T-cell (primary cell): Measurements from ENCODE around the gene DNAH14. TPM values are rescaled to one million over a fixed set of nuclear protein-coding genes. Genes with fewer than 3 reads are reported as not detected.
"Not testable (repeated sequence)": the region's sequence is repeated elsewhere in the genome, so short reads cannot be mapped to it uniquely, and the experiment has no call there.

Experiments used
- ATAC-seq, 4 experiments: fragments of 200-7000 bp in 3 of 4; fragments of 150-1000 bp in 1 of 4; cut with Tn5 transposase; replicated peaks in 1 of 4; 1 replicate in 3 of 4; 2 replicates in 1 of 4; pipeline ENCODE4 v1.10.0; 2021; ENCODE audit warnings: moderate library complexity in 3 of 4, mild to moderate bottlenecking in 2 of 4, moderate number of reproducible peaks in 1 of 4
- CTCF ChIA-PET, 2 donors: fragments of 300-600 bp; sonication (Branson Sonifier 250); formaldehyde crosslinking; loops; one replicate each; lab custom pipeline; 2022; ENCODE audit warnings: antibody characterized with exemption in 2 of 2; lab: Charles Lee
- POLR2A ChIA-PET, 2 donors: fragments of 300-600 bp; sonication (Branson Sonifier 250); formaldehyde crosslinking; loops; one replicate each; lab custom pipeline; 2022; ENCODE audit warnings: antibody characterized with exemption in 2 of 2; lab: Charles Lee
- DNase-seq, 35 experiments: peaks; one replicate each; pipeline versions ENCODE4 v3.0.0 to v3.0.0-alpha.2; 2013 to 2023
- H3K27ac ChIP-seq: one replicate; pipeline ENCODE4 v1.5.1; 2013; ENCODE audit warnings: low read length
- H3K27me3 ChIP-seq, 2 experiments: replicated peaks in 1 of 2; 1 replicate in 1 of 2; 2 replicates in 1 of 2; pipeline versions ENCODE4 v1.6.1 to v1.7.0; 2013; ENCODE audit warnings: low read length in 1 of 2, mixed read lengths in 1 of 2; ENCODE audit not compliant: control insufficient read depth in 2 of 2, insufficient read depth in 2 of 2; ENCODE audit errors: extremely low read depth in 1 of 2
- H3K36me3 ChIP-seq, 2 donors: 1 replicate in 1 of 2; 2 replicates in 1 of 2; pipeline versions ENCODE4 v1.6.1 to v1.7.0; 2013; ENCODE audit warnings: low read length in 1 of 2; ENCODE audit not compliant: control insufficient read depth in 2 of 2, insufficient read depth in 1 of 2; ENCODE audit errors: extremely low read depth in 1 of 2
- H3K4me1 ChIP-seq, 2 experiments: 1 replicate in 1 of 2; 2 replicates in 1 of 2; pipeline versions ENCODE4 v1.6.1 to v1.7.0; 2013; ENCODE audit warnings: low read length in 2 of 2, mixed read lengths in 1 of 2; ENCODE audit not compliant: insufficient read depth in 2 of 2, control insufficient read depth in 1 of 2; ENCODE audit errors: extremely low read depth in 1 of 2
- H3K4me3 ChIP-seq, 2 donors: 1 replicate in 1 of 2; 2 replicates in 1 of 2; pipeline versions ENCODE4 v1.5.1 to v1.7.0; 2013; ENCODE audit warnings: mild to moderate bottlenecking in 2 of 2, low read length in 1 of 2, moderate library complexity in 1 of 2; ENCODE audit not compliant: control insufficient read depth in 1 of 2; ENCODE audit errors: extremely low read depth in 1 of 2
- H3K9me3 ChIP-seq: 2 replicates; pipeline ENCODE4 v1.7.0; 2013
- H3K27ac Mint-ChIP-seq, 2 donors: one replicate each; pipeline ENCODE4 v1.8.0; 2020 to 2021; ENCODE audit warnings: mild to moderate bottlenecking in 2 of 2, mixed read lengths in 2 of 2
- H3K27me3 Mint-ChIP-seq, 2 donors: one replicate each; pipeline ENCODE4 v1.8.0; 2021 to 2022; ENCODE audit warnings: mixed read lengths in 2 of 2
- H3K36me3 Mint-ChIP-seq: one replicate; pipeline ENCODE4 v1.8.0; 2021; ENCODE audit warnings: mixed read lengths
- H3K4me1 Mint-ChIP-seq, 3 donors: one replicate each; pipeline ENCODE4 v1.8.0; 2020 to 2022; ENCODE audit warnings: mixed read lengths in 3 of 3, mild to moderate bottlenecking in 1 of 3
- H3K4me3 Mint-ChIP-seq, 3 donors: one replicate each; pipeline ENCODE4 v1.8.0; 2020 to 2022; ENCODE audit warnings: mild to moderate bottlenecking in 3 of 3, mixed read lengths in 3 of 3, moderate library complexity in 3 of 3
- H3K9me3 Mint-ChIP-seq, 3 donors: one replicate each; pipeline ENCODE4 v1.8.0; 2020 to 2022; ENCODE audit warnings: mixed read lengths in 3 of 3
- WGBS: methylation state at CpG from one replicate; pipeline ENCODE4 v1.1.5; 2013; ENCODE audit warnings: missing lambda C conversion rate; ENCODE audit not compliant: insufficient coverage; 5-methylcytosine and 5-hydroxymethylcytosine counted together
- total RNA-seq, 35 experiments: library from RNA in 6 of 35; stranded (reverse) in 6 of 35; fragments of 120-200 nt in 1 of 35; gene quantifications; one replicate each; pipeline versions ENCODE4 v1.2.1 to v1.2.4 and lab custom pipeline; 2013 to 2026

DNAH14 gene
- total RNA-seq, 5 donors from 2014 or later (not counting 1 experiment from before 2014, with no cell fraction given): 0.06 to 1.4 (median 0.39) TPM; not detected in 1

DNA sequence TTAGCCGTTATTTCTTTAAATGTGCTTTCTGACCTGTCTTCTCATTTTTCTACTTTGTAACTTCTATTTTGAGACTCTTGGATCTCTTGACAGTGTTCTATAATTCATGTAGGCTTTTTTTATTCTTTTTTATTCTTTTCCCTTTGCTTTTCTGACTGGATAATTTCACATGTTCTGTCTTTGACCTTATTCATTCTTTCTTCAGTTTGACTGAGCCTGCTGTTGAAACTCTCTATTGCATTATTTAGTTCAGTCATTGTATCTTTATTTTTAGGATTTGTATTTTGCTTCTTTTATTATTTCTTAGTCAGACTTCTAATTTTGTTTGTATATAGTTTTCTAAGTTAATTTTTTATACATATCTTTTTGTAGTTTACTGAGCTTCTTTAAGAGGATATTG, 66.1 kb downstream of the DNAH14 start:
- no peak overlapping the region for H3K4me3 ChIP-seq
- H3K27me3 ChIP-seq: peaks cover 0 to 2% of the 10 kb centered on the region in 2 experiments
- no peaks in the 10 kb centered on the region for H3K36me3 ChIP-seq
- no peak overlapping the region for H3K27ac ChIP-seq
- no peaks in the 10 kb centered on the region for H3K4me1 Mint-ChIP-seq
- H3K9me3 Mint-ChIP-seq: peaks cover 9 to 25% (median 16%) of the 10 kb centered on the region in 3 donors
- no CpG with 5 or more reads among the region's 1 CpG for WGBS
- DNase-seq: no peak
- no peaks in the 10 kb centered on the region for H3K27me3 Mint-ChIP-seq
- H3K36me3 Mint-ChIP-seq: no peaks in the 10 kb centered on the region
- no peaks in the 10 kb centered on the region for H3K9me3 ChIP-seq
- no peak for ATAC-seq
- no peak overlapping the region for H3K4me3 Mint-ChIP-seq
- H3K27ac Mint-ChIP-seq: no peak overlapping the region
- ChIA-PET POLR2A (interaction anchor here in 1 of 2 donors (1.0 kb wide), 1 partner anchor 10 kb away, joined by 5 read pairs; no protein-coding TSS in a partner anchor), CTCF (no interaction called here)
- H3K4me1 ChIP-seq: no peaks in the 10 kb centered on the region

DNA sequence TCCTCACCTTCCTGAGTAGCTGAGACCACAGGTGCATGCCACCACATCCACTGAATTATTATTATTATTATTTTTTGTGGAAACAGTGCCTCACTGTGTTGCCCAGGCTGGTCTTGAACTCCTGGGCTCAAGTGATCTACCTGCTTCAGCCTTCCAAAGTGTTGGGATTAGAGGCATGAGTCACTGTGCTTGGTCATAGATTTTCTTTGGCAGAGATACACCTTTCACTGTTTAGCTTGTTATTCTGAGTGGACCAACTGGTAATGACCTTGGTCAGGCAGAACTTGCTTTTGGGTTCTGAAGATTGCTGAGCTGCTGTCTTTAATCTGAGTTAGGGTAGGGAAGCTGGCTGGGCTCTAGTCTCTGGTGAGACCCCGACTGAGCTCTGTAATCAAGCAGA, 66.8 kb downstream of the DNAH14 start:
- Mint-ChIP-seq H3K4me3 (no peak overlapping the region), H3K9me3 (peaks cover 9 to 30% (median 16%) of the 10 kb centered on the region in 3 donors), H3K27ac (no peak overlapping the region), H3K27me3 (no peaks in the 10 kb centered on the region), H3K36me3 (no peaks in the 10 kb centered on the region), H3K4me1 (no peaks in the 10 kb centered on the region)
- WGBS: no CpG with 5 or more reads among the region's 1 CpG
- H3K9me3 ChIP-seq: no peaks in the 10 kb centered on the region
- no peaks in the 10 kb centered on the region for H3K36me3 ChIP-seq
- no peak overlapping the region for H3K27ac ChIP-seq
- H3K27me3 ChIP-seq: peaks cover 0 to 2% of the 10 kb centered on the region in 2 experiments
- DNase-seq: no peak
- CTCF ChIA-PET: no interaction called here
- ATAC-seq: no peak
- POLR2A ChIA-PET: interaction anchor here in 1 of 2 donors (1.0 kb wide), 1 partner anchor 11 kb away, joined by 5 read pairs; no protein-coding TSS in a partner anchor
- H3K4me1 ChIP-seq: no peaks in the 10 kb centered on the region
- no peak overlapping the region for H3K4me3 ChIP-seq

DNA sequence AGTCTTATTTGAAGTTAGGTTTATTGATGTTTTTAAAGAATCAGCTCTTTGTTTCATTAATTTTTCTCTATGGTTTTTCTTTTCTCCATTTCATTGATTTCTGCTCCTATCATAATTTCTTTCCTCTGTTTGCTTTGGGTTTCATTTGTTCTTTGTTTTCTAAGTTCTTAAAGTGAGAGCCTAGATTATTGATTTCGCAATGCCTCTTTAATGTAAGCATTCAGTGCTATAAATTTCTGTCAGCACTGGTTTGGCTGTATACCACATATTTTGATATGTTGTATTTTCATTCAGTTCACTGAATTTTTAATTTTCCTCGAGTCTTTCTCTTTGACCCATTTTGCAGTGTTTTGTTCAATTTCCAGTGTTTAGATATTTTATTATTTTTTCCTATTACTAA, 68.7 kb downstream of the DNAH14 start:
- Mint-ChIP-seq H3K4me3 (no peak overlapping the region), H3K27ac (no peak overlapping the region), H3K4me1 (no peaks in the 10 kb centered on the region), H3K27me3 (no peaks in the 10 kb centered on the region), H3K9me3 (peaks cover 6 to 30% (median 16%) of the 10 kb centered on the region in 3 donors), H3K36me3 (no peaks in the 10 kb centered on the region)
- no peak overlapping the region for H3K4me3 ChIP-seq
- H3K27ac ChIP-seq: no peak overlapping the region
- H3K9me3 ChIP-seq: no peaks in the 10 kb centered on the region
- no CpG with 5 or more reads among the region's 2 CpGs for WGBS
- DNase-seq (no peak), ATAC-seq (no peak)
- no peaks in the 10 kb centered on the region for H3K27me3 ChIP-seq
- ChIA-PET POLR2A (no interaction called here), CTCF (no interaction called here)
- H3K36me3 ChIP-seq: no peaks in the 10 kb centered on the region
- H3K4me1 ChIP-seq: no peaks in the 10 kb centered on the region

DNA sequence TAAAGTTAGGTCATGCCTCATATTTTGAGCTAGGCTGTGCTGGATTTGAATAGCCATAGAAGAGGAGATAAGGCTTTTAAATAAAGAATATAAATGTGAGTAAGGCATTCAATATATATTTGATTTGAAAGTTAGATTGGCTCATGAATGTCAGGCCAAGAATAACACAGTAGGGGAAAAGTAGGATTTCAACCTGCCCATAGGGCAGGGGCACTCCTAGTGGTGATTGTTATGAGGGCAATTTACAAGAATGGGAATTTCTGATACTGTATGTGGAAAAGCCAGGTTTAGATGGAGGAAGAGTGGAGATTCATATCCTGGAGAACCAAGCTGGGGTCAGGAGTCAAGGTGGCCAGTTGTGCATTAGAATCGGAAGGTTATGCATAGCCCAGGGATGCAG, 74.9 kb downstream of the DNAH14 start:
- CTCF ChIA-PET: no interaction called here

DNA sequence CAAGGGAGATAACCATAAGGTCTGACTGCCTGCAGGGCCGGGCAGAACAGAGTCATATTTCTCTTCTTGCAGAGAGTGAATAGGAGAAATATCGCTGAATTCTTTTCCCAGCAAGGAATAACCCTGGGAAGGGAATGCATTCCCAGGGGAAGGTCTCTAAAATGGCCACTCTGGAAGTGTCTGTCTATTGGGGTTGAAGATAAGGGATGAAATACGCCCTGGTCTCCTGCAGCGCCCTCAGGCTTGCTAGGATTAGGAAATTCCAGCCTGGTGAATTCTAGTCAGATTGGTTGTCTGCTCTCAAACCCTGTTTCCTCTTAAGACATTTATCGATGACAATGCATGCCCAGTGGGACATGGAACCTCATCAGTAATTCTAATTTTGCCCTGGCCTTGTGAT, 76.9 kb downstream of the DNAH14 start:
- H3K4me1 Mint-ChIP-seq, H3K4me1 ChIP-seq, H3K27me3 Mint-ChIP-seq, H3K4me3 Mint-ChIP-seq, H3K9me3 ChIP-seq, H3K36me3 Mint-ChIP-seq, POLR2A ChIA-PET, DNase-seq, H3K27me3 ChIP-seq, H3K4me3 ChIP-seq, H3K27ac ChIP-seq, CTCF ChIA-PET, ATAC-seq, H3K36me3 ChIP-seq, H3K27ac Mint-ChIP-seq: not testable (repeated sequence)
- 94% methylated on average over 5 of the region's 5 CpGs for whole genome bisulfite sequencing
- H3K9me3 Mint-ChIP-seq: peaks cover 5 to 17% (median 8%) of the 10 kb centered on the region in 3 donors

More for the DNA sequence above, 74.9 kb downstream of the DNAH14 start:
- no peaks in the 10 kb centered on the region for H3K4me1 ChIP-seq
- no peak overlapping the region for H3K4me3 ChIP-seq
- Mint-ChIP-seq H3K27ac (no peak overlapping the region), H3K4me3 (no peak overlapping the region), H3K27me3 (peaks cover 6 to 9% of the 10 kb centered on the region in 2 donors), H3K4me1 (no peaks in the 10 kb centered on the region), H3K9me3 (peaks cover 4 to 27% (median 5%) of the 10 kb centered on the region in 3 donors), H3K36me3 (no peaks in the 10 kb centered on the region)
- no peaks in the 10 kb centered on the region for H3K27me3 ChIP-seq
- POLR2A ChIA-PET: no interaction called here
- DNase-seq: no peak
- 94% methylated on average over 1 of the region's 1 CpG for WGBS
- ATAC-seq: no peak
- H3K9me3 ChIP-seq: no peaks in the 10 kb centered on the region
- H3K27ac ChIP-seq: no peak overlapping the region
- no peaks in the 10 kb centered on the region for H3K36me3 ChIP-seq

DNA sequence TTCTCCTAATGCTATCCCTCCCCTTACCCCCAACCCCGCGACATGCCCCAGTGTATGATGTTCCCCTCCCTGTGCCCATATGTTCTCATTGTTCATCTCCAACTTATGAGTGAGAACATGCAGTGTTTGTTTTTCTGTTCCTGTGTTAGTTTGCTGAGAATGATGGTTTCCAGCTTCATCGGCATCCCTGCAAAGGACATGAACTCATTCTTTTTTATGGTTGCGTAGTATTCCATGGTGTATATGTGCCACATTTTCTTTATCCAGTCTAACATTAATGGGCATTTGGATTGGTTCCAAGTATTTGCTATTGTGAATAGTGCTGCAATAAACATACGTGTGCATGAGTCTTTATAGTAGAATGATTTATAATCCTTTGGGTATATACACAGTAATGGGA, 78.6 kb downstream of the DNAH14 start:
- H3K4me3 Mint-ChIP-seq, H3K27me3 ChIP-seq, H3K27ac ChIP-seq, CTCF ChIA-PET, H3K27ac Mint-ChIP-seq, POLR2A ChIA-PET, H3K4me1 Mint-ChIP-seq, H3K4me1 ChIP-seq, H3K27me3 Mint-ChIP-seq, DNase-seq, H3K36me3 ChIP-seq, ATAC-seq, H3K36me3 Mint-ChIP-seq, H3K4me3 ChIP-seq, H3K9me3 ChIP-seq: not testable (repeated sequence)
- H3K9me3 Mint-ChIP-seq: peaks cover 5 to 17% (median 13%) of the 10 kb centered on the region in 3 donors
- no CpG with 5 or more reads among the region's 5 CpGs for WGBS

DNA sequence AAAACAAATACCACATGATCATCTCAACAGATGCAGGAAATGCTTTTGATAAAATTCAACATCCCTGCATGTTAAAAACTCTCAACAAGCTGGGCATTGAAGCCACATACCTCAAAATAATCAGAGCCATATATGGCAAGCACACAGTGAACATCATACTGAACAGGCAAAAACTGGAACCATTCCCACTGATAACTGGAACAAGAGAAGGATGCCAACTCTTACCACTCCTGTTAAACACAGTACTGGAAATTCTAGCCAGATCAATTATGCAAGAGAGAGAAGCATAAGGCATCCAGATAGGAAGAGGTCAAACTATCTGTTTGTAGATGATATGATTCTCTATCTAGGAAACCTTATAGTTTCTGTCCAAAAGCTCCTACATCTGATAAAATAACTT, 91.6 kb downstream of the DNAH14 start:
- Histone ChIP-seq H3K27ac (no peak overlapping the region), H3K4me3 (no peak overlapping the region), H3K27me3 (peaks cover 0 to 5% of the 10 kb centered on the region in 2 experiments), H3K36me3 (no peaks in the 10 kb centered on the region), H3K4me1 (no peaks in the 10 kb centered on the region), H3K9me3 (no peaks in the 10 kb centered on the region)
- Mint-ChIP-seq H3K4me1 (no peaks in the 10 kb centered on the region), H3K9me3 (peaks cover 4 to 14% (median 6%) of the 10 kb centered on the region in 3 donors), H3K36me3 (no peaks in the 10 kb centered on the region), H3K4me3 (no peak overlapping the region), H3K27me3 (peaks cover 8 to 17% of the 10 kb centered on the region in 2 donors), H3K27ac (no peak overlapping the region)
- no peak for DNase-seq
- ATAC-seq: no peak
- ChIA-PET CTCF (no interaction called here), POLR2A (no interaction called here)
